Activated naive CD4-positive, alpha-beta T cell (primary cell): ENCODE measurements around the gene PTPRN2.
"Not testable (repeated sequence)": the region's sequence is repeated elsewhere in the genome, so short reads cannot be mapped to it uniquely, and the experiment has no call there.

ENCODE experiments used
- DNase-seq, 4 experiments: peaks; one replicate each; lab custom pipeline; 2025; lab: John Stamatoyannopoulos, UW

PTPRN2 gene

DNA sequence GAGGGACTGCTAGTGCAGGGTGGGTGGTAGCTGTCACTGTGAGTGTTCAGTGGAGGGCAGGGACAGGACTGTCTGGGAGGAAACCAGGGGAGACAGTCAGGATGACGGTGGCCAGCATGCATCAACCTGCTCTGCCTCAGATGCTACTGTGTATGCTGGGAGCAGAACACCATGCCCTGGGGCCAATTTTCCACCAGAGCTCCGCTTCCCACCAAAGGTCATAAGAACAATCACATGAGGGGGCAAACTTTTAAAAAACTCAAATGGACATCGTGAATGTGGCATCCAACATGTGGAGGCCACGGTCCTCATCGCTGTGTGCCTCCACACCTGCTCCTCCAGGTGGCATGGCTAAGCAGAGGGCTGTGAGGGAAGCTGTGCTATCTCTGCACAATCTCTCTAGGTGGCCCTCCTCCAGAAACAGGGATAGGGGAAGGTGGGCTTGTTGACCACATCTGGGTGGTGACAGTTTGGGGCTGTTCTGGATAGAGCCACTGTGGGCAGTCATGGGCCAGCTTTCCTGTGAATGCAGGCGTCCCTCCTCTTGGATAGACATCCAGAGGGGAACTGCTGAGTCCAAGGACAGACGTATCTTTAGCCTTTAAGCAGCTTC lies 411.0 kb downstream of the PTPRN2 start:
- DNase-seq: no peak

DNA sequence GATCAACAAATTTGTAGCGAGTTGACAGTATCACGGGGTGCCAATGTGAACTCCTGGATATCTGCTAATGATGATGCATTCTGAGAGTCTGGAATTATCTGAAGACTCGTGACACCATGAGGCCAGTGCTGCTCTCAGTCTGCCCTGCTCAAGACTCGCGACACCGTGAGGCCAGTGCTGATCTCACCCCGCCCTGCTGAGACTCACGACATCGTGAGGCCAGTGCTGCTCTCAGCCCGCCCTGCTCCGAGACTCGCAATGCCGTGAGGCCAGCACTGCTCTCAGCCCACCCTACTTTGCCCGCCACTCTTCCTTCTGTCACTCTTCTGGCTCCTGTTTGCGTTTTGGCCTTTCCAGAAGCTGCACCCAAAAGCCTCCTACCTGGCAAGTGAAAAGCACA lies 411.8 kb downstream of the PTPRN2 start:
- no peak for DNase-seq

DNA sequence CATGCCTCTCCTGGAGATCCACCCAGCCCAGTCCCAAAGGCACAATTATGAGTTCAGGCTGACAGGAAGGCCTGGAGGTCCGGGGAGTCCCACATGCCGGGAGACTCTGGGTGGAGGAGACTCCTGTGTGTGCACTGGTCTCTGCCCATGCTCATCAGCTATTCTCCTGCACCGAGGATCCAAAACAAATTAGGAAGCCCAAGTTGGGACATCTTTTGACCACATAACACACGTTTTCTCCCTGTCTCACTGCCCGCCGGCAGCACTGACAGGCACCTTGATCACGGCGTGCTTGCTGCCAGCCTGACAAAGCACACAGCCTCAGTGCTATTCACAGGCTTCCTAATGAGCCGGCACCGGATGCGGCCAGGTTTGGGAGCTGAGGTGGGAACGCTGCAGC lies 412.7 kb downstream of the PTPRN2 start:
- DNase-seq: no peak

DNA sequence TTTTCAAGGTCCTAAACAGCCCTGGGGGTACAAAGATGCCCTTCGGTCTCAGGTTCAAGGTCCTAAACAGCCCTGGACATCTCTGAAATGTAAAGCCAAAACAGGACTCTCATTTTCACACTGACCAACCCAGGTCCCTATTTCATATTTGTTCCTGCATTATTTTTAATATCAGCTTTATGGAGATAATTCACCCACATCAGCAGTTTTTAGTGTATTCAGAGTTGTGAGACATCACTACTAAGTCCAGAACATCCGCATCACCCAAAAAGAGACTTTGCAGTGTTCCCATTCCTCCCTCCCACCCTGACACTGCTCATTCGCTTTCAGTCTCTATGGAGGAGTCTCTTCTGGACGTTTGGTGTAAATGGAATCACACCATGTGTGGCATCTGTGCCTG lies 420.2 kb downstream of the PTPRN2 start:
- DNase-seq: no peak

DNA sequence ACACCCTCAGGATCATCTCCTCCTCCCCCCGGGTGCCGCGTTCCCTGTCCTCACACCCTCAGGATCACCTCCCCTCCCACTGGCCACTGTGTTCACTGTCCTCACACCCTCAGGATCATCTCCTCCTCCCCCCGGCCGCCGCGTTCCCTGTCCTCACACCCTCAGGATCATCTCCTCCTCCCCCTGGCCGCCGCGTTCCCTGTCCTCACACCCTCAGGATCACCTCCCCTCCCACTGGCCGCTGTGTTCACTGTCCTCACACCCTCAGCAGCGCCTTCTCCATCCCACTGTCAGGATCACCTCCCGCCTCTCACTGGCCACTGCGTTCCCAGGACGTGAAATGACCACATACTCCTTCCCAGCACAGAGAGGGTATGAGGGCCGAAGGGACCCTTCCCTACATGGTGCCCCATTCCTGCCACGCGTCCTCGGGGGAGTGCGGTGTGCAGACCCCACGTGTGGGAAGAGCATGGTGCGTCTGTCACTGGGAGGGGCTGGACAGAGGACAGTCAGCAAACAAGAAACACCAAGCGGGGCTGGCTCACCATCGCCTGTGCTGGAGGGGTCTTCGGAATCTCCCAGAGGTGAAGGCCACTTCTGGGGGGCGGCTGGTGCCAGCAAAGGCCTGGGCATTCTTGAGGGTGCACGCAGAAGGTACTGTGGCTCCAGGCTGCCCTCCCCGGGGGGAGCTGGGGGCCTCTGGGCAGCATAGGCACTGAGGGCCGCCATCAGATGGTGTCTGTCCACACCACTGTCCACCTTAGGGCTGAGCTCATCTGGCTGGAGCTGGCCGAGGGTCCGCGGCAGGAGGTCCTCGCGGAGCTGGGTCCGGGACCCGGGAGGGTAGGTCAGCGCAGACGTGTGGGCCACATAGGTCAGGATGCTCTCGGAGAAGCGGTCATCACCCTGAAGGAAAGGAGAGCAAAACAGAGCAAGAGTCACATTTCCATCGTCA lies 421.0 kb downstream of the PTPRN2 start:
- no peak for DNase-seq

DNA sequence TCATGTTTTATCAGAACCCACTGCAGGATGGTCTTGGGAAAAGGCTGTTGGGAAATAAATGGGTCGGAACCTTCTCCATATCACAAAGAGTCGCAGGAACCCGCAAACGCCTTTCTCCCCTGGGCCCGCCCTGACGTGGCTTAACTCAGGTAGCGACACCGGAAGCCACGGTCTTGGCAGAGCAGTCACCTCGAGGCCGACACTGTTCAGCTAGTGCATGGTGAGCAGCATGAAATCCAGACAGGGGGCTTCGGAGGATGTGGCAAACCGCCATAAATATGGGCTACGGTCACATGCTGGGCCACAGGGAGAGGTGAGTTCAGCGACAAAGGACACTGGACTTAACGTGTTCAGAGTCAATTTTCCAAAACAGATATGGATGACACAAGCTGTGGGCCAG lies 421.9 kb downstream of the PTPRN2 start:
- no peak for DNase-seq

DNA sequence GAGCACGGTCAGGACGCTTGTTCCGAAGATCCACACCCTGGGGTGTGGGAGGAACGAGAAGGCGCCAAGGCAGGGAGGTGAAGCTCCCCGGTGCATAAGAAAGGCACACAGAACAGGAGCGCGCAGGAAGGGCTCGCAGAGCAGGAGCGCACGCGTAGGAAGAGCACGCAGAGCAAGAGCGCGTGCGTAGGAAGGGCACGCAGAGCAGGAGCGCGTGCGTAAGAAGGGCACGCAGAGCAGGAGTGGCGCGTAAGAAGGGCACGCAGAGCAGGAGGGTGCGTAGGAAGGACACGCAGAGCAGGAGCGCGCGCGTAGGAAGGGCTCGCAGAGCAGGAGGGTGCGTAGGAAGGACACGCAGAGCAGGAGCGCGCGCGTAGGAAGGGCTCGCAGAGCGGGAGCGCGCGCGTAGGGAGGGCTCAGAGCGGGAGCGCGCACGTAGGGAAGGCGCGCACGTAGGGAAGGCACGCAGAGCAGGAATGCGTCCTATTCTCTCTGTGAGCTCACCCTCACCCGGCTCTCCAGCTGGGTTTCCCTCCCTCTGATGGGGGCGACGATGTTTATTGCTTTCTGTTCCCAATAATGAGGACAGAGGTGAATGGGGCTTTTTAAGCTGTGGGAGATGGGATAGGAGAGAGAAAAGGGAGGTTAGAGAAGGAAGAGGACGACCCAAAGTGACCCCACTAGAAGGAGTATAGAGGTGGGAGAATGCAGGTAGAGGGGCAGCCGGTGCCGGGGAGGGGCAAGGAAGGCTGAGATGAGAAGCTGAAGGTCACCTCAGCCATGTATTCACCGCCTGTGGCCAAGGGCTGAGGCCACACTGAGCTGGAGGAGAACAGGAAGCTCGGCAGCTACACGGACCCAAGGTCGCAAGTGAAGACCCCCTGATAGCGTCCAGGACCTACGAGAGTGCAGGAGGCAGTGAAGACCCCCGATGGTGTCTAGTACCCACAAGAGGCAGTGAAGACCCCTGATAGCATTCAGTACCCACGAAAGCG lies 423.2 kb downstream of the PTPRN2 start:
- DNase-seq: no peak

DNA sequence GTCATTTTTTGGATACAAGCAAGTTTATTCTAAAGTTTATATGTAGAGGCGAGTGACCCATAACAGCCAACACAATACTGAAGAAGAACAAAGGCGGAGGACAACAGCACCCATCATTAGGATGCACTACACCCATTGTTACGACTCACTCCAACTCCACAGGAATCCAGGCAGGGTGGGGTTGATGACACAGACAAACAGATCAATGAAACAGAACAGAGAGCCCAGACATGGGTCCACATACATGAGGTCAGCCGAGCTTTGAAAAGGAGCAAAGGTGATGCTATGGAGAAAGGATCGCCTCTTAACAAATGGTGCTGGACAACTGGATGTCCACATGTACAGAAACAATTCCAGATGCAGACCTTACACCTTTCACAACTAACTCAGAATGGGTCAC lies 426.4 kb downstream of the PTPRN2 start:
- DNase-seq: no peak

DNA sequence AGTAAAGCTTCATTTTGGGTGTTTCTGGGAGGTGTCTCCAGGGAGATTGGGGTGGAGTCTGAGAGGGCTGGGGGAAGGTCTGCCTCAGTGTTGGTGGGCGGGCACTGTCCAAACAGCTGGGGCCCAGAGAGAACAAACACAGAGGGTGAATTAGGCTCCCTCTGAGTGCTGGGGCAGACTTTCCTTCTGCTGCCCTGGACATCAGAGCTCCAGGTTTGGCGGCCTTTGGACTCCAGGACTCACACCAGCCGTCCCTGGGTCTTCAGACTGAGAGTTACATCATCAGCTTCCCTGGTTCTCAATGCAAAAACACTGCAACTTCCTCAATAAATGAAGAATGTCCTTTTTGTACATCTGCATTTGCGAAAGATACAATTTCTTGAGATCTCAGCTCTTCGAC lies 427.4 kb downstream of the PTPRN2 start:
- no peak for DNase-seq

DNA sequence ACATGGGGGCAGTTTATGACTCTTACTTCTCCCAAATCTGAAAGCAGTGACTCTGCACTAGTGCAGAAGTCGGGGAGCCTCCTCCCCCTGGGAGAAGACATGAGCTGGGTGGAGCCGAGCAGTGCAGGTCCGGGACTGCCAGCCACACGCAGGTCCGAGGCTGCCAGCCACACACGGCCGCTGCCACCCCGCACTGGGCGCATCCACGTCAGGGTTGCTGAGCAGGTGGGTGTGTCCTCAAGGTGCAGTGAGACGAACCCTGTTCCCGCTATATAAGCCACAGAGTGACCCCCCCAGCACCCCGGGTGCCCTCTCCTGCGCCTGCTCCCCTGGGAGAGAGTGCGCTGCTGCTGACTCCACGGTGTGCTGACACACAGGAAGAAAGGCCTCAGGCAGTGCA lies 430.2 kb downstream of the PTPRN2 start:
- DNase-seq: no peak

DNA sequence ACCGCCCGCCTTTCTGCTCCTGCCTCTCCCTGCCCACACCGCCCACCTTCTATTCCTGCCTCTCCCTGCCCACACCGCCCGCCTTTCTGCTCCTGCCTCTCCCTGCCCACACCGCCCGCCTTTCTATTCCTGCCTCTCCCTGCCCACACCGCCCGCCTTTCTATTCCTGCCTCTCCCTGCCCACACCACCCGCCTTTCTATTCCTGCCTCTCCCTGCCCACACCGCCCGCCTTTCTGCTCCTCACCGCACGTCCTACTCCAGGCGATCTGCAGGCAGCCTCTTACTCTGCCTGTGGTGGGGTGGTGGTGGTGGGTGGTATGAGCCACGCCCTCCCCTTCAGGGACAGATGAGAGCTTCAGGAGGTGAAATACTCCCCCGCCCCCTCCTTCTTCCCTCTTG lies 436.4 kb downstream of the PTPRN2 start:
- DNase-seq: not testable (repeated sequence)

DNA sequence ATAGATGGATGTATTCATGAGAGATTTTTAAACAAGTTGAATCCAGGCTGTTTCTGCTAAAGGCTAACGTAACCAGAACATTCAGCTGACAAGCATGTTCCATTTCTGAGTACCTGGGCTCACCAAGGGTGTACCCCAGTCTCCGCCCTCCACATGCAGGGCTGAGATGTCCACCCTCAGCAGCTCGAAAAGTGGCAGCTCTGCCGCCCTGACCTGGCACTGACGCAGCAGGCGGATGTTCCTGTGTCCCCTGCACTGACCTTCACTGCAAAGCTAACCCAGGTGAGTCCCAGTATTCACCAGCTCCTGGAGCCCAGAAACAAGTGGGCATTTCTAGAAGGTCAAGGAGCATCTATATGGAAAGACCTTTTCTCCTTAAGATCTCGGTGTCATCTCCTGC lies 437.4 kb downstream of the PTPRN2 start:
- DNase-seq: no peak

DNA sequence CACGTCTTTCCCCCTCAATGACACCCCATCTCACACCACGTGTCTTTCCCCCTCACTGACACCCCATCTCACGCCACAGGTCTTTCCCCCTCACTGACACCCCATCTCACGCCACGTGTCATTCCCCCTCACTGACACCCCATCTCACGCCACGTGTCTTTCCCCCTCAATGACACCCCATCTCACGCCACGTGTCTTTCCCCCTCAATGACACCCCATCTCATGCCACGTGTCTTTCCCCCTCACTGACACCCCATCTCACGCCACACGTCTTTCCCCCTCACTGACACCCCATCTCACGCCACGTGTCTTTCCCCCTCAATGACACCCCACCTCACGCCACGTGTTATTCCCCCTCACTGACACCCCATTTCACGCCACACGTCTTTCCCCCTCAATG lies 440.2 kb downstream of the PTPRN2 start:
- DNase-seq: not testable (repeated sequence)

DNA sequence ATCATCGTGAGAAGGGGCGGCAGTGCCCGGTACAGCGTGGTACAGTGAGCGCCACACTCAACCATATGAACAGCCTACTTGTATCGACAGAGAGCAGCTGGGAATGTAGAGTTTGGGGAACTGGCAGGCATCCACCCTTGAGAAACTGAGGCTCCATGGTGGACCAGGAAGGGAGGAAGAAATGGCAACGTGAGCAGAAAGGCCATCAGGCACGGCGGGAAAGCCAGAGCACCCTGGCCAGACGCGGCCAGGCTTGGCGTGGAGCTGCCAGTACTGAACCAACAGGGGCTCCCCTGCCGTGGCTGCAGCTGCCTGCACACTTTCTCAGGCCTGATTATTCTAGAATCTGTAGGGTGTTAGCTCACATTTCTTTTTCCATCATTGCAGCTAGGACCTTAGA lies 442.3 kb downstream of the PTPRN2 start:
- no peak for DNase-seq

DNA sequence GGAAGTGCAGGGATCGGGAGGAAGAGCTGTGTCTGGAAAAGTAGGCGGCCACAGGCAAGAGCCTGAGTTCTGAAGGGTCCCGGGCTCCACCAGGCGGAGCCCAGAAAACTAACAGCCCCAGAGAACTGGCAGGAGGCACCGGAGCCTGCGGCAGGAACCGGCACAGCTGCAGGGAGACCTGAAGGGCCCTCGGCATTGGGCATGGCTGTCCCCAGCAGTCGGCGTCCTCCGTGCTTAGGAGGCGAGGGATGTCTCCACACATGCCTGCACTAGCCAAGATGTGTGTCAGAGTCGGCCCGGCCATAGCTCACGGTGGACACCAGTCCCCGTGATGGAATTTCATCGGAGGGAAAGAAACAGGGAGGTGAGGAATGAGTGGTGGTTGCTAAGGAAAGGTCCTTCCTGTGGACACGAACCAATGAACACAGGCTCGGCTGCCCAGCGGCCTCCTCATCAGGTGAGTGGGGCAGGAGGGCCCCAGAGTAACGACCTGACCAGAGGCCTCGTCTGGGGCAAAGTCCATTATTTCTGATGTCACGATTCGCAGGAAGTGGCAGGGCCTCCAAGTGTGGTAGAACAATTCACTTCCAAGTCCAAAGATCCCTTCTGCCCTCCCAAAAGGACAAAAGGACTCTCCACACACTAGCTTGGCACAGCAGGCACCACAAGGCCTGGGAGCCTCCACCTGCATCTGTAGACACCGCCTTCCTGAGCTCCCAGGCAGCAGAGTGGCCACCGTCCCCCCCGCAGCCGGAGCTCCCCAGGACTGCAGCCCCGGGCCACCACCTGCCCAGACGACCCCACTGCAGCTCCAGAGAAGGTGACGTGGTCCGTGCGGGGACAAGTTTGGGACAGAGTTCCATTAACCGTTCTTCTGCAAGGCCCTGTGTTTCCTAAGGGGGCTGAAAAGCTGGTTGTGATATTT lies 444.2 kb downstream of the PTPRN2 start:
- DNase-seq: no peak

DNA sequence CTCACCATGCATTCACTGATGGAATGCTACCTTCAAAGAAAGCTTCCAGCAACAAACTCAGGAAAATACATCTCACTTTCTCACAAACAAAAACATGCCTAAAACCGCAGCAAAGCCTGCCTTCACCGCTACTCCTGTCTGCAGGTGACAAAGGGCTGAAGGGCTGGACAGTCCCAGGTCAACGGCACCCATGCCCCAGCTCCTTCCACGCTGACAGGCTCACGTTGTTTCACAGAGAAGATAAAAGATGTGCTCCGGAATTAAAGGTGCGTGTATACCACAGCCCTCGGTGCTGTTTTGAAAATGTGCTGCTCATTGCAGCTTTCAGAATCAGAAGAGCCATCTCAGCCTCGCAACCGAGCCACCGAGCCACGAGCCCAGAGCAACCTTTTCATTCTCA lies 445.0 kb downstream of the PTPRN2 start:
- no peak for DNase-seq

DNA sequence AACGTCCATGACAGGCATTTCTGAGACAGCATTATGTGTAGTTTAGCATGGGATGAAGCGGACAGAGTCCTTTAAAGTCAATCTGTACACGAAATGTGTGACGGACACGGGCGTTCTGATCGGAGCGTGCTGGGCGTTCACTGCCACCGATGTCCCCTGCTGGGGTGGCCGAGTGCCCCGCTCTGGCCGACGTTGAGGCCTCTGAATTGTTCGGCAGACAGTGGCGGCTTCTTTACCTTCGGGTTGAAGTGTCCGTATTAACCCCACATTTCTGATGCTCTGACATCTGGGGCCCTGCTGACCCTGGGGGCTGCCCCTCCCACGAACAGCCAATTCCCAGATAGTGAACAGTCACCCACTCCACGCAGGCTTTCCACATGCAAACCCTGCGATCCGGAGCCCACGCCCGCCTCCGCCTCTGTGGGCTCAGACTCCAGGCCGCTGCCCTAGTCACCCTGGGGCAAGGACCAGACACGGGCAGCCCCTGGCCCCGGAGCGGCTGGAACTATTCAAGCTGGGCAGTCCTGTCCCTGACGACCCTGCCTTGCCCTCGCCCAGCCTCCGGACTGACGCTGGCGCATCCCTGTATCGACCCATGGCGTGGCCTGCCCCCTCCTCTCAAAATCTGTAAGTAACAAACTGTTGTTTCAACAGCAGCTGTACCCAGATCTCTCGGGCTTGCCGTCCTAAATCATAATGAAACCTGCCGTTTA lies 445.7 kb downstream of the PTPRN2 start:
- no peak for DNase-seq

DNA sequence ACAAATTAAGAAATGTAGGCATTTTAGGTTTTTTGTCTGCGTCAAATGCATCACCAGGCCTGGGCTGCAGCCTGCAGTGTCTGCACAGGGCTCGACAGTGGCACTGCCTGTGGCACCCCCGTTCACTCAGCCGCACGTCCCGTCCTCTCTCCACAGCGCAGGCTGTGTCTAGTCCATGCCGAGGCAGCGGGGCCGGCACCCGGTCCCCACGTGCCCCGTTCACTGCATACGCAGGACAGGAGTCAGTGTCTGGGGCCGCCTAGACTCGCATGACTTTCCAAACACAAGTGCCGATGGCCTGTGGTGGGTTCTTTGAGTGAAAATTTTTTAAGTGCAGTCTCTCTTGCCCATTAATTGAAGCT lies 446.4 kb downstream of the PTPRN2 start:
- DNase-seq: no peak

DNA sequence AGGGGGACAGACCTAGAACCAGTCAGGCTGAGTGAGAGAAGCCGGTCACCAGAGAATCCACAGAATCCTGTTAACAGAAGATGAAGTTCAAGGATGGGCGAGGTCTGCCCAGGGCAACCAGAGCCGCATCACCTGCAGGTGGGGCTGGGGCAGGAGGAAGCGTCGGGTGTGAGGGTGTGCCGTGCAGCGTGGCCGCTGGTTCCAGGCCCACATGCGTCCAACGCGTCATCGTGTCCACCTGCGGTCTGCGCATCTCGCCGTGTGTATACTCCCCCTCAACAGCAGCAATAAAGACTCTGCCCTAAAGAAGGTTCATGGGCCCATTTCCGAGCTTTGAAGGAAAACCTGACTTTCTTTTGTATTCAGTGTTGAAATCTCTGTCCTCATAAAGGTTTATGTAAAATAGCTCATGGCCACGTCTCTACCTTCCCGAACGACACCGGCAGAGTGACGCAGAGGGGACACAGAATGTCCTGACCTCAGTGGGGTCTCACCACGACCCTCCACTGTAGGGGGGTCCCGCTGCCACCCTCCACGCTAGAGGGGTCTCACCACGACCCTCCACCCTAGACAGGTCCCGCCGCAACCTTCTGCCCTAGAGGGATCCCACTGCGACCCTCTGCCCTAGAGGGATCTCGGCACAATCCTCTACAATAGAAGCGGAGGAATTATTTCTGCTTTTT lies 446.9 kb downstream of the PTPRN2 start:
- DNase-seq: no peak

DNA sequence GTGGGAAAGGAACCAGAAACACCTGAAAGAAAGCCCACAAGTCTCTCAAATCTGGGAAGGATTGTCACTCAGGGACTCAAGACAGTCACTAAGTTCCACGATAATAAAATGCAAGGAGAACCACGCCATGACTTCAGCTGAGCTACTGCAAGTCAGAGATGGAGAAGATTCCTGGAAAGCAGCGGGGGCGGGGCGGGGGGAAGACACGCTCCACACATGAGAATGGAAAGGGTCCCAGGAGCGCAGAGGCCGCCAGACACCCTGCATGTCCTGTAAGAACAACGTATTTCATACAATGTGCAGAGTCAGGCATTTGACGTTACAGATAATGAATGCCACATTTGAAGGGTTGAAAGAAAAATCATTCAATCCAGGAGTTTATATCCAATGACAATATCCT lies 448.1 kb downstream of the PTPRN2 start:
- no peak for DNase-seq
